Activated naive CD8-positive, alpha-beta T cell treated with anti-CD3 and anti-CD28 coated beads, Interleukin-2, amount 10 ng/mL, durations not matched to agents 7 days and 5 days (primary cell): ENCODE results near the gene SLC17A3. TPM values are rescaled to one million over a fixed set of nuclear protein-coding genes. Genes with fewer than 3 reads are reported as not detected.
A peak's percentile ranks its signal among the peaks of the same experiment; 100 is the strongest.

Experiments
- ATAC-seq: fragments of 150-1000 bp; cut with Tn5 transposase; one replicate; pipeline ENCODE4 v1.10.0; 2021; ENCODE audit warnings: low read depth, moderate library complexity
- POLR2A ChIA-PET: fragments of 350-600 bp; sonication (Branson Sonifier 250); formaldehyde crosslinking; loops from one replicate; lab custom pipeline; 2021; ENCODE audit warnings: antibody characterized with exemption; lab: Charles Lee
- DNase-seq: peaks from one replicate; pipeline ENCODE4 v3.0.0; 2021
- H3K27ac Mint-ChIP-seq: one replicate; pipeline ENCODE4 v1.8.0; 2022; ENCODE audit warnings: mild to moderate bottlenecking, mixed read lengths
- H3K27me3 Mint-ChIP-seq: one replicate; pipeline ENCODE4 v1.8.0; 2022; ENCODE audit warnings: mild to moderate bottlenecking, moderate library complexity, mixed read lengths
- H3K36me3 Mint-ChIP-seq: one replicate; pipeline ENCODE4 v1.8.0; 2021; ENCODE audit warnings: mild to moderate bottlenecking, mixed read lengths
- H3K4me1 Mint-ChIP-seq: one replicate; pipeline ENCODE4 v1.8.0; 2021; ENCODE audit warnings: mixed read lengths
- H3K4me3 Mint-ChIP-seq: one replicate; pipeline ENCODE4 v1.8.0; 2022; ENCODE audit warnings: mild to moderate bottlenecking, moderate library complexity, mixed read lengths
- H3K9me3 Mint-ChIP-seq: one replicate; pipeline ENCODE4 v1.8.0; 2021; ENCODE audit warnings: mixed read lengths
- total RNA-seq, 2 experiments: library from RNA; stranded (reverse); gene quantifications; one replicate each; pipeline ENCODE4 v1.2.3, GENCODE V29; 2021

Gene SLC17A3
- total RNA-seq: under 1 TPM; 0.23 to 0.28 TPM

- POLR2A ChIA-PET: no interaction called here
- peak within 1 kb of the TSS; percentile 57 for H3K4me3 Mint-ChIP-seq
Measured at GRCh38 chr6:25874118-25874517, at the start of gene SLC17A3. SLC17A3 (minus strand) TSS chr6:25874243; CDS start chr6:25868387, 5,856 bp downstream.

GRCh38 chr6:25922301-25922700 lies 48.3 kb upstream of the SLC17A3 start:
- Mint-ChIP-seq H3K4me3 (no peak overlapping the region), H3K4me1 (no peaks in the 10 kb centered on the region), H3K27ac (no peak overlapping the region), H3K9me3 (no peaks in the 10 kb centered on the region), H3K36me3 (peaks cover 3% of the 10 kb centered on the region), H3K27me3 (no peaks in the 10 kb centered on the region)
- no peak for DNase-seq
- no peak for ATAC-seq
- POLR2A ChIA-PET: no interaction called here

More at GRCh38 chr6:25874118-25874517, at the start of gene SLC17A3:
- Mint-ChIP-seq H3K4me1 (peaks cover 25% of the 10 kb centered on the region), H3K27me3 (peaks cover 9% of the 10 kb centered on the region), H3K36me3 (peaks cover 1% of the 10 kb centered on the region), H3K27ac (peak within 1 kb of the TSS; percentile 17), H3K9me3 (no peaks in the 10 kb centered on the region)
- DNase-seq (no peak), ATAC-seq (no peak)

GRCh38 chr6:25921525-25922203 lies 47.6 kb upstream of the SLC17A3 start:
- H3K36me3 Mint-ChIP-seq: peaks cover 3% of the 10 kb centered on the region
- POLR2A ChIA-PET: no interaction called here

GRCh38 chr6:25919657-25920056 lies 45.6 kb upstream of the SLC17A3 start:
- Mint-ChIP-seq H3K27me3 (no peaks in the 10 kb centered on the region), H3K36me3 (peaks cover 3% of the 10 kb centered on the region), H3K9me3 (no peaks in the 10 kb centered on the region), H3K27ac (no peak overlapping the region), H3K4me1 (no peaks in the 10 kb centered on the region), H3K4me3 (no peak overlapping the region)
- POLR2A ChIA-PET: no interaction called here
- DNase-seq: no peak
- ATAC-seq: no peak

More at GRCh38 chr6:25921525-25922203, 47.6 kb upstream of the SLC17A3 start:
- no peaks in the 10 kb centered on the region for H3K27me3 Mint-ChIP-seq
- no peak for ATAC-seq
- H3K4me3 Mint-ChIP-seq: no peak overlapping the region
- no peaks in the 10 kb centered on the region for H3K9me3 Mint-ChIP-seq
- no peak overlapping the region for H3K27ac Mint-ChIP-seq
- no peaks in the 10 kb centered on the region for H3K4me1 Mint-ChIP-seq
- no peak for DNase-seq

- ATAC-seq (no peak), DNase-seq (no peak)
- H3K27me3 Mint-ChIP-seq: no peaks in the 10 kb centered on the region
- no peaks in the 10 kb centered on the region for H3K9me3 Mint-ChIP-seq
- H3K27ac Mint-ChIP-seq: no peak overlapping the region
- H3K4me1 Mint-ChIP-seq: no peaks in the 10 kb centered on the region
- peaks cover 3% of the 10 kb centered on the region for H3K36me3 Mint-ChIP-seq
- no peak overlapping the region for H3K4me3 Mint-ChIP-seq
- POLR2A ChIA-PET: no interaction called here
Measured at GRCh38 chr6:25918083-25918683, 44.1 kb upstream of the SLC17A3 start.

- no peak overlapping the region for H3K27ac Mint-ChIP-seq
- no peaks in the 10 kb centered on the region for H3K27me3 Mint-ChIP-seq
- no peaks in the 10 kb centered on the region for H3K4me1 Mint-ChIP-seq
- peaks cover 3% of the 10 kb centered on the region for H3K36me3 Mint-ChIP-seq
- H3K9me3 Mint-ChIP-seq: no peaks in the 10 kb centered on the region
- no peak for ATAC-seq
- no peak overlapping the region for H3K4me3 Mint-ChIP-seq
- no peak for DNase-seq
- POLR2A ChIA-PET: no interaction called here
Measured at GRCh38 chr6:25916789-25917490, 42.9 kb upstream of the SLC17A3 start.

- no peak overlapping the region for H3K4me3 Mint-ChIP-seq
- POLR2A ChIA-PET: no interaction called here
- no peaks in the 10 kb centered on the region for H3K9me3 Mint-ChIP-seq
- ATAC-seq: no peak
- H3K4me1 Mint-ChIP-seq: no peaks in the 10 kb centered on the region
- H3K27me3 Mint-ChIP-seq: no peaks in the 10 kb centered on the region
- H3K27ac Mint-ChIP-seq: no peak overlapping the region
- no peak for DNase-seq
- peaks cover 4% of the 10 kb centered on the region for H3K36me3 Mint-ChIP-seq
Measured at GRCh38 chr6:25916330-25916729, 42.3 kb upstream of the SLC17A3 start.

GRCh38 chr6:25913741-25914140 lies 39.7 kb upstream of the SLC17A3 start:
- Mint-ChIP-seq H3K9me3 (no peaks in the 10 kb centered on the region), H3K4me3 (no peak overlapping the region), H3K27ac (no peak overlapping the region), H3K27me3 (peaks cover 4% of the 10 kb centered on the region), H3K36me3 (peaks cover 4% of the 10 kb centered on the region), H3K4me1 (no peaks in the 10 kb centered on the region)
- ATAC-seq (no peak), DNase-seq (no peak)
- POLR2A ChIA-PET: no interaction called here

- Mint-ChIP-seq H3K27ac (no peak overlapping the region), H3K36me3 (peaks cover 1% of the 10 kb centered on the region), H3K4me1 (peaks cover 2% of the 10 kb centered on the region), H3K4me3 (no peak overlapping the region), H3K27me3 (peaks cover 14% of the 10 kb centered on the region), H3K9me3 (no peaks in the 10 kb centered on the region)
- ATAC-seq (no peak), DNase-seq (no peak)
- POLR2A ChIA-PET: no interaction called here
Measured at GRCh38 chr6:25911351-25911750, 37.3 kb upstream of the SLC17A3 start.

GRCh38 chr6:25907475-25908014 lies 33.5 kb upstream of the SLC17A3 start:
- no peak for ATAC-seq
- Mint-ChIP-seq H3K27ac (no peak overlapping the region), H3K4me3 (no peak overlapping the region), H3K4me1 (peaks cover 2% of the 10 kb centered on the region), H3K36me3 (peaks cover 1% of the 10 kb centered on the region), H3K27me3 (peaks cover 15% of the 10 kb centered on the region), H3K9me3 (no peaks in the 10 kb centered on the region)
- no peak for DNase-seq
- POLR2A ChIA-PET: no interaction called here

GRCh38 chr6:25903467-25904099 lies 29.5 kb upstream of the SLC17A3 start:
- POLR2A ChIA-PET: no interaction called here
- Mint-ChIP-seq H3K27ac (no peak overlapping the region), H3K27me3 (peaks cover 12% of the 10 kb centered on the region), H3K4me3 (no peak overlapping the region), H3K9me3 (no peaks in the 10 kb centered on the region), H3K36me3 (no peaks in the 10 kb centered on the region), H3K4me1 (peaks cover 2% of the 10 kb centered on the region)
- ATAC-seq: no peak
- no peak for DNase-seq

- POLR2A ChIA-PET: no interaction called here
- H3K36me3 Mint-ChIP-seq: no peaks in the 10 kb centered on the region
- no peak overlapping the region for H3K27ac Mint-ChIP-seq
- no peak for DNase-seq
- H3K4me3 Mint-ChIP-seq: no peak overlapping the region
- no peak for ATAC-seq
- H3K4me1 Mint-ChIP-seq: no peaks in the 10 kb centered on the region
- H3K27me3 Mint-ChIP-seq: peaks cover 4% of the 10 kb centered on the region
- H3K9me3 Mint-ChIP-seq: no peaks in the 10 kb centered on the region
Measured at GRCh38 chr6:25902071-25902470, 28.0 kb upstream of the SLC17A3 start.

- no peaks in the 10 kb centered on the region for H3K36me3 Mint-ChIP-seq
- no peak overlapping the region for H3K27ac Mint-ChIP-seq
- H3K4me3 Mint-ChIP-seq: no peak overlapping the region
- H3K27me3 Mint-ChIP-seq: no peaks in the 10 kb centered on the region
- no peaks in the 10 kb centered on the region for H3K9me3 Mint-ChIP-seq
- ATAC-seq (no peak), DNase-seq (no peak)
- POLR2A ChIA-PET: interaction anchor here (0.7 kb wide), 1 partner anchor 28 kb away, joined by 3 read pairs; no protein-coding TSS in a partner anchor
- no peaks in the 10 kb centered on the region for H3K4me1 Mint-ChIP-seq
Measured at GRCh38 chr6:25900843-25901242, 26.8 kb upstream of the SLC17A3 start.
